Spleen (tissue), 7 donors: ENCODE data around the gene PCDHGC5.

ENCODE experiments used
- CTCF ChIP-seq, 11 experiments: fragments of 200-600 bp in 7 of 11; fragments of 450-650 bp in 4 of 11; sonication (generic) in 4 of 11; IDR thresholded peaks in 8 of 11; conservative IDR thresholded peaks in 3 of 11; 1 replicate in 7 of 11; 2 replicates in 4 of 11; pipeline versions ENCODE4 v1.4.0 to v1.8.0; 2016 to 2021; ENCODE audit warnings: antibody characterized with exemption in 11 of 11, inconsistent platforms in 4 of 11, mild to moderate bottlenecking in 1 of 11
- POLR2A ChIP-seq, 3 donors: fragments of 450-650 bp; IDR thresholded peaks; one replicate each; pipeline ENCODE4 v1.5.1; 2017; ENCODE audit warnings: antibody characterized with exemption in 3 of 3, mild to moderate bottlenecking in 1 of 3
- donor health status: DM: no; HTN: no; CAD: no; lungs with moderate emphysema.
- donor health status: DM: no; HTN: no; CAD: no.
- donor health status: DM: no; HTN: no; CAD: no.

DNA sequence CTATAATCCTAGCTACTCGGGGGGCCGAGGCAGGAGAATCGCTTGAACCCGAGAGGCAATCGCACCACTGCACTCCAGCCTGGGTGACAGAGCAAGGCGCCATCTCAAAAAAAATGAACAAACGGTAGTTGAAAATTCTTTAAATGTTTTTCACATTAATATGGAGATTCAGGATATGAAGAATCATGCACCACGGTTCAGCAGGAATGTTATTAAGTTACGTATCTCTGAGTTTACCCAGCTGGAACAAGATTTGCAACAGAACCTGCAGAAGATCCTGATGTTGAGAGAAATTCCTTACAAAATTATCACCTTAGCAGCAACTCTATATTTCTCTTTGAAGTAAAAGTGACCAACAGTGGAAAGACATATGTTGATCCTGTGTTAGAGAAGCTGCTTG is 48.5 kb upstream of the PCDHGC5 start:
- TF ChIP-seq CTCF (IDR thresholded peaks at IDR 0.05 in 8 of 11, conservative IDR thresholded peaks at IDR 0.05 in 3 of 11): no peak
- no peak for TF ChIP-seq POLR2A (IDR thresholded peaks at IDR 0.05)
